K562 (cell line): ENCODE data around the gene TRIO. TPM values are rescaled to one million over a fixed set of nuclear protein-coding genes. Genes with fewer than 3 reads are reported as not detected.

Source experiments
- ATAC-seq: fragments of 200-7000 bp; cut with Tn5 transposase; 3 replicates; pipeline ENCODE4 v1.9.1; 2020; ENCODE audit warnings: moderate library complexity
- BruUV-seq: library from RNA; stranded (reverse); fragments of 400-500 nt; replicated peaks from 2 replicates; lab custom pipeline; 2021; lab: Mats Ljungman, UMichigan
- CTCF ChIA-PET: fragments of 300-600 bp; formaldehyde crosslinking; extraction: SDS; loops from one replicate; lab custom pipeline; 2021; ENCODE audit warnings: low intra/inter-chr PET ratio; lab: Yijun Ruan, JAX
- POLR2A ChIA-PET: fragments of 300-600, 350-650 bp; sonication (Branson Sonifier 250); formaldehyde crosslinking; extraction: SDS; loops from one replicate; lab custom pipeline; 2021; ENCODE audit warnings: antibody characterized with exemption, inconsistent platforms; lab: Yijun Ruan, JAX
- DNase-seq, 4 experiments: peaks; one replicate each; pipeline versions ENCODE4 v3.0.0 to v3.0.0-alpha.2; 2011 to 2018; ENCODE audit warnings: low spot score in 3 of 4, mixed read lengths in 3 of 4; ENCODE audit errors: extremely low read depth in 1 of 4
- FAIRE-seq: peaks from 2 replicates; lab custom pipeline; 2011; peaks lifted over from hg19 to GRCh38; lab: Jason Lieb, UNC
- H2AFZ ChIP-seq: 2 replicates; pipeline ENCODE4 v1.6.0; 2011; ENCODE audit warnings: low read depth, low read length, control low read depth, inconsistent platforms
- H3K27ac ChIP-seq: fragments of 200-600 bp; 3 replicates; pipeline ENCODE4 v1.8.0; 2011; ENCODE audit warnings: low read depth, mild to moderate bottlenecking, control low read depth, inconsistent platforms, low read length, moderate library complexity, mixed read lengths; ENCODE audit errors: extremely low read depth
- H3K27me3 ChIP-seq, 2 experiments: fragments of 300-600 bp in 1 of 2; 2 replicates in 1 of 2; 3 replicates in 1 of 2; pipeline versions ENCODE4 v1.6.0 to v1.8.0; 2011; ENCODE audit warnings: inconsistent platforms in 2 of 2, low read length in 2 of 2, mild to moderate bottlenecking in 1 of 2, mixed read lengths in 1 of 2, moderate library complexity in 1 of 2; ENCODE audit not compliant: control insufficient read depth in 2 of 2, insufficient read depth in 2 of 2
- H3K36me3 ChIP-seq: fragments of 300-600 bp; 3 replicates; pipeline ENCODE4 v1.8.0; 2011; ENCODE audit warnings: mild to moderate bottlenecking, low read length, inconsistent platforms; ENCODE audit not compliant: control insufficient read depth, insufficient read depth
- H3K4me1 ChIP-seq, 2 experiments: fragments of 200-600 bp in 1 of 2; replicated peaks in 1 of 2; 2 replicates in 1 of 2; 3 replicates in 1 of 2; pipeline versions ENCODE4 v1.5.1 to v1.8.0; 2011; ENCODE audit warnings: inconsistent platforms in 2 of 2, low read length in 2 of 2, mild to moderate bottlenecking in 1 of 2, mixed read lengths in 1 of 2, moderate library complexity in 1 of 2; ENCODE audit not compliant: control insufficient read depth in 2 of 2, insufficient read depth in 2 of 2
- H3K4me2 ChIP-seq: 2 replicates; pipeline ENCODE4 v1.6.1; 2011; ENCODE audit warnings: low read length, control low read depth, inconsistent platforms, mixed read lengths; ENCODE audit not compliant: insufficient read depth
- H3K4me3 ChIP-seq: fragments of 200-600 bp; sonication (generic), shearing (Covaris generic); 2 replicates; pipeline ENCODE4 v1.5.1; 2016; ENCODE audit warnings: control low read depth, inconsistent platforms
- H3K79me2 ChIP-seq: fragments of 200-600 bp; 3 replicates; pipeline ENCODE4 v1.8.0; 2011; ENCODE audit warnings: low read length, inconsistent platforms; ENCODE audit not compliant: control insufficient read depth, insufficient read depth
- H3K9ac ChIP-seq, 2 experiments: 2 replicates each; pipeline versions ENCODE4 v1.6.0 to v1.6.1; 2011; ENCODE audit warnings: low read depth in 2 of 2, low read length in 2 of 2, control low read depth in 1 of 2, inconsistent platforms in 1 of 2, mild to moderate bottlenecking in 1 of 2, mixed read lengths in 1 of 2; ENCODE audit not compliant: insufficient read depth in 1 of 2
- H3K9me1 ChIP-seq: one replicate; pipeline ENCODE4 v1.6.0; 2011; ENCODE audit warnings: inconsistent platforms, mild to moderate bottlenecking, low read length, moderate library complexity; ENCODE audit not compliant: control insufficient read depth, insufficient read depth
- H3K9me3 ChIP-seq: replicated peaks from 2 replicates; pipeline ENCODE4 v1.5.1; 2011; ENCODE audit warnings: low read depth, low read length, inconsistent platforms; ENCODE audit not compliant: control insufficient read depth, insufficient read depth
- H4K20me1 ChIP-seq: replicated peaks from 2 replicates; pipeline ENCODE4 v1.6.1; 2011; ENCODE audit warnings: low read length, inconsistent platforms, mixed read lengths; ENCODE audit not compliant: control insufficient read depth, insufficient read depth
- HMG20B ChIP-seq: fragments of 250-450 bp; sonication (Bioruptor Pico); IDR thresholded peaks from 2 replicates; pipeline ENCODE4 v1.5.0; 2021; ENCODE audit warnings: mild to moderate bottlenecking
- KLF6 ChIP-seq: fragments of 250-450 bp; sonication (Bioruptor Pico); IDR thresholded peaks from 2 replicates; pipeline ENCODE4 v1.4.0; 2020; ENCODE audit warnings: mild to moderate bottlenecking, moderate library complexity, borderline replicate concordance
- RBFOX2 ChIP-seq: fragments of 200-400 bp; formaldehyde crosslinking; IDR thresholded peaks from 2 replicates; pipeline ENCODE4 v1.6.1; 2017; ENCODE audit warnings: low read depth, mild to moderate bottlenecking, low read length, moderate library complexity
- WGBS: fragments of 100-300 bp; shearing (Covaris generic); methylation state at CpG from one replicate; pipeline ENCODE4 v1.1.6; 2016; ENCODE audit warnings: low coverage, mixed read lengths; ENCODE audit not compliant: insufficient coverage; ENCODE audit errors: missing lambda C conversion rate; 5-methylcytosine and 5-hydroxymethylcytosine counted together
- in situ Hi-C: fragments of 300-500 bp; cut with MboI; formaldehyde crosslinking; loops from 4 replicates; pipeline ENCODE4 v1.15.0; 2018; ENCODE audit warnings: inconsistent platforms, mixed read lengths
- intact Hi-C: fragments of 100-400 bp; cut with micrococcal nuclease; formaldehyde crosslinking; loops from 2 replicates; pipeline ENCODE4 v1.14.2; 2022
- polyA plus RNA-seq, 8 experiments: library from polyadenylated mRNA; depleted of rRNA in 4 of 8; stranded (reverse) in 5 of 8; unstranded in 3 of 8; fragments of >200 nt; fragmentation: Nextera tagmentation in 2 of 8; fragmentation: Illumina TruSeq in 1 of 8; extraction: Ambion mirVana in 2 of 8; extraction: Trizol in 1 of 8; gene quantifications; 2 replicates each; pipeline versions ENCODE4 v1.2.1 to v1.2.3, GENCODE V29; 2011 to 2014; ENCODE audit warnings: inconsistent platforms in 1 of 8, missing spikeins in 1 of 8
- total RNA-seq, 7 experiments: library from RNA; depleted of rRNA in 6 of 7; stranded (reverse); fragments of >200 nt in 6 of 7; fragmentation: Illumina TruSeq in 2 of 7; extraction: Trizol in 2 of 7; gene quantifications; 2 replicates each; pipeline versions ENCODE4 v1.2.1 to v1.2.3, GENCODE V29; 2011 to 2021; ENCODE audit warnings: low replicate concordance in 1 of 7

The TRIO gene
- total and polyA plus RNA-seq, 9 of the 15 experiments (the other 6 are each of a cell fraction or from before 2014, with no cell fraction given) = 0.24 to 5.0 (median 1.1) TPM

GRCh38 chr5:14469551-14470377, 326.6 kb downstream of the TRIO start:
- H3K4me3 ChIP-seq = no peak overlapping the region
- no peaks in the 10 kb centered on the region for H3K79me2 ChIP-seq
- no peak for ATAC-seq
- H3K9me3 ChIP-seq = no peaks in the 10 kb centered on the region
- peaks cover 3% of the 10 kb centered on the region for H3K9me1 ChIP-seq
- in situ Hi-C loops = no loop called here
- no peak overlapping the region for H3K4me2 ChIP-seq
- intact Hi-C loops = no loop called here
- no peak overlapping the region for H2AFZ ChIP-seq
- FAIRE-seq = no peak
- H4K20me1 ChIP-seq = no peaks in the 10 kb centered on the region
- H3K27me3 ChIP-seq = peaks cover 6 to 14% of the 10 kb centered on the region in 2 experiments
- no peak for DNase-seq
- no peak overlapping the region for H3K27ac ChIP-seq
- no peaks in the 10 kb centered on the region for H3K36me3 ChIP-seq
- no peak for TF ChIP-seq KLF6
- no peak overlapping the region for H3K9ac ChIP-seq
- ChIA-PET POLR2A (interaction anchor here (0.6 to 0.7 kb wide), 3 partner anchors 18 to 146 kb away, joined by 3 read pairs; no protein-coding TSS in a partner anchor), CTCF (no interaction called here)
- no TSS peak for BruUV-seq
- 1% methylated on average over 10 of the region's 10 CpGs for WGBS
- no peaks in the 10 kb centered on the region for H3K4me1 ChIP-seq

GRCh38 chr5:14471507-14471906, 328.4 kb downstream of the TRIO start:
- intact Hi-C loops (no loop called here), in situ Hi-C loops (no loop called here)
- CTCF ChIA-PET = no interaction called here
- Histone ChIP-seq H3K36me3 (no peaks in the 10 kb centered on the region), H3K79me2 (no peaks in the 10 kb centered on the region), H3K9me3 (no peaks in the 10 kb centered on the region), H4K20me1 (no peaks in the 10 kb centered on the region), H2AFZ (no peak overlapping the region), H3K27me3 (peaks cover 4 to 6% of the 10 kb centered on the region in 2 experiments; a peak in 3 of 5 replicates), H3K27ac (no peak overlapping the region), H3K9ac (no peak overlapping the region), H3K4me1 (no peaks in the 10 kb centered on the region), H3K9me1 (peaks cover 3% of the 10 kb centered on the region), H3K4me3 (no peak overlapping the region), H3K4me2 (no peak overlapping the region)
- 2% methylated on average over 3 of the region's 3 CpGs for WGBS
- FAIRE-seq = no peak
- POLR2A ChIA-PET = no interaction called here
- no peak for ATAC-seq
- DNase-seq = no peak
- no TSS peak for BruUV-seq
- TF ChIP-seq RBFOX2 = no peak
- no peak for TF ChIP-seq HMG20B
